Measurements from ENCODE around the gene IGSF21. TPM values are rescaled to one million over a fixed set of nuclear protein-coding genes. Genes with fewer than 3 reads are reported as not detected.

The IGSF21 gene
- total RNA-seq, 1 experiment from 2014 or later: not detected

DNA sequence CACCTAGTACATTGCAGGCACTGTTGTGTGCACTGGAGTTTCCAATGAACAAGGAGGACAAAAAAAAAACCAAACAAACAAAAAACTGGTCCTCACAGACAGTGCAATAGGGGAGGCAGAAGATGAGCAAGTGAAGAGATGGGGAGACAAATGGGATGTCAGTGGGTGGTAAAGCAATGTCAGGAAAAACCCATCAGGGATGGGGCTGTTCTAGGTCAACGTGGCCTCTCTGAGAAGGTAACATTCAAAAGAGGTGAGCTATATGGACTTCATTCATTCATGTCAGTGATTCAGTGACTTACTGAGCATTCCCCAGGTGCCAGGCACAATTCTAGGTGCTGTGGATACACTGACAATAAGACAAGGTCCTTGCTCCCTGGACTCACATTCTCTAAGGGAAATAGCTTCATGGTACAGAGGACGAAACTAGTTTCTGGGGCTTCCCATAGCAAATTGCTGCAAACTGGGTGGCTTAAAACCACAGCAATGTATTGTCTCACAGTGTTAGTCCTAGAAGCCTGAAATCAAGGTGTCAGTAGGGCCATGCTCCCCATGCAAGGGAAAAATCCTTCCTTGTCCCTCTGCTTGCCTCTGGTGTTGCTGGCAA, 232.7 kb downstream of the IGSF21 start:
- no peak for TF ChIP-seq CTCF (IDR thresholded peaks at IDR 0.05; ENCODE audit: unreplicated experiment)
- H3K27ac Mint-ChIP-seq (ENCODE audit: unreplicated experiment): no peak overlapping the region
- BruUV-seq (replicated peaks): no TSS peak
- no peak overlapping the region for H3K4me3 Mint-ChIP-seq (ENCODE audit: low read depth, unreplicated experiment)
- H3K4me1 Mint-ChIP-seq (ENCODE audit: low read depth, unreplicated experiment): no peaks in the 10 kb centered on the region
- intact Hi-C loops (cut with micrococcal nuclease; ENCODE audit: unreplicated experiment): no loop called here
- peaks cover 2% of the 10 kb centered on the region for H3K9me3 Mint-ChIP-seq (ENCODE audit: low read depth, unreplicated experiment)
- peaks cover 30% of the 10 kb centered on the region for H3K27me3 Mint-ChIP-seq (ENCODE audit: unreplicated experiment)
- CTCF ChIA-PET: no interaction called here
- DNase-seq: no peak
- H3K36me3 Mint-ChIP-seq (ENCODE audit: insufficient read depth, unreplicated experiment): no peaks in the 10 kb centered on the region

DNA sequence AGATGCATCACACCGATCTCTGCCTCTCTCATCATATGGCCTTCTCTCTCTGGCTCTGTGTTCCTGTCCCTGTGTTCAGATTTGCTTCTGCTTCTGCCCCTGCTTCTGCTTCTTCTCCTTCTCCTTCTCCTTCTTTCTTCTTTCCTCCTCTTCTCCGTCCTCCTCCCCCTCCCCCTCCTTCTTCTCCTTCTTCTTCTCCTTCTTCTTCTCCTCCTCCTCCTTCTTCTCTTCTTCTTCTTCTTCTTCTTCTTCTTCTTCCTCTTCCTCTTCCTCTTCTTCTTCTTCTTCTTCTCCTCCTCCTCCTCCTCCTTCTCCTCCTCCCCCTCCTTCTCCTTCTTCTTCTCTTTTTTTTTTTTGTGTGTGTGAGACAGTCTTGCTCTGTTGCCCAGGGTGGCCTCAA, 233.2 kb downstream of the IGSF21 start:
- no peak overlapping the region for H3K4me3 Mint-ChIP-seq (ENCODE audit: low read depth, unreplicated experiment)
- H3K27me3 Mint-ChIP-seq (ENCODE audit: unreplicated experiment): peaks cover 30% of the 10 kb centered on the region
- CTCF ChIA-PET: no interaction called here
- H3K4me1 Mint-ChIP-seq (ENCODE audit: low read depth, unreplicated experiment): no peaks in the 10 kb centered on the region
- H3K9me3 Mint-ChIP-seq (ENCODE audit: low read depth, unreplicated experiment): peaks cover 2% of the 10 kb centered on the region
- DNase-seq: no peak
- no peak for TF ChIP-seq CTCF (IDR thresholded peaks at IDR 0.05; ENCODE audit: unreplicated experiment)
- intact Hi-C loops (cut with micrococcal nuclease; ENCODE audit: unreplicated experiment): no loop called here
- no TSS peak for BruUV-seq (replicated peaks)
- no peaks in the 10 kb centered on the region for H3K36me3 Mint-ChIP-seq (ENCODE audit: insufficient read depth, unreplicated experiment)
- H3K27ac Mint-ChIP-seq (ENCODE audit: unreplicated experiment): no peak overlapping the region

- CTCF ChIA-PET: no interaction called here
- DNase-seq: no peak
- no peaks in the 10 kb centered on the region for H3K36me3 Mint-ChIP-seq (ENCODE audit: insufficient read depth, unreplicated experiment)
- no peak for TF ChIP-seq CTCF (IDR thresholded peaks at IDR 0.05; ENCODE audit: unreplicated experiment)
- H3K27me3 Mint-ChIP-seq (ENCODE audit: unreplicated experiment): peaks cover 30% of the 10 kb centered on the region
- no peak overlapping the region for H3K4me3 Mint-ChIP-seq (ENCODE audit: low read depth, unreplicated experiment)
- no peak overlapping the region for H3K27ac Mint-ChIP-seq (ENCODE audit: unreplicated experiment)
- H3K9me3 Mint-ChIP-seq (ENCODE audit: low read depth, unreplicated experiment): peaks cover 2% of the 10 kb centered on the region
- intact Hi-C loops (cut with micrococcal nuclease; ENCODE audit: unreplicated experiment): no loop called here
- no peaks in the 10 kb centered on the region for H3K4me1 Mint-ChIP-seq (ENCODE audit: low read depth, unreplicated experiment)
- no TSS peak for BruUV-seq (replicated peaks)
Measured at GRCh38 chr1:18341291-18342069, 233.9 kb downstream of the IGSF21 start.

- H3K4me3 Mint-ChIP-seq (ENCODE audit: low read depth, unreplicated experiment): no peak overlapping the region
- no TSS peak for BruUV-seq (replicated peaks)
Measured at GRCh38 chr1:18342744-18343143, 235.1 kb downstream of the IGSF21 start.

More at GRCh38 chr1:18342744-18343143, 235.1 kb downstream of the IGSF21 start:
- TF ChIP-seq CTCF (IDR thresholded peaks at IDR 0.05; ENCODE audit: unreplicated experiment): no peak
- no peak for DNase-seq
- H3K27me3 Mint-ChIP-seq (ENCODE audit: unreplicated experiment): peaks cover 30% of the 10 kb centered on the region
- intact Hi-C loops (cut with micrococcal nuclease; ENCODE audit: unreplicated experiment): no loop called here
- CTCF ChIA-PET: no interaction called here
- H3K27ac Mint-ChIP-seq (ENCODE audit: unreplicated experiment): no peak overlapping the region
- H3K36me3 Mint-ChIP-seq (ENCODE audit: insufficient read depth, unreplicated experiment): no peaks in the 10 kb centered on the region
- H3K9me3 Mint-ChIP-seq (ENCODE audit: low read depth, unreplicated experiment): peaks cover 2% of the 10 kb centered on the region
- no peaks in the 10 kb centered on the region for H3K4me1 Mint-ChIP-seq (ENCODE audit: low read depth, unreplicated experiment)
